Fibroblast of the aortic adventitia (primary cell): ENCODE results near the gene FSTL3. TPM values are rescaled to one million over a fixed set of nuclear protein-coding genes. Genes with fewer than 3 reads are reported as not detected.

Experiments used
- DNase-seq: peaks from one replicate; pipeline ENCODE4 v3.0.0-alpha.2; 2010; ENCODE audit warnings: low read depth
- H3K4me3 ChIP-seq: 2 replicates; pipeline ENCODE4 v1.5.1; 2011; ENCODE audit warnings: low read depth, mild to moderate bottlenecking, control low read depth, low read length, moderate library complexity
- CTCF ChIP-seq: IDR thresholded peaks from 2 replicates; pipeline ENCODE4 v1.5.1; 2011; ENCODE audit warnings: mild to moderate bottlenecking, low read length, control low read depth, inconsistent platforms; ENCODE audit not compliant: insufficient read depth
- total RNA-seq: library from RNA; depleted of rRNA; stranded (reverse); fragments of >200 nt; gene quantifications from 2 replicates; pipeline ENCODE4 v1.2.3, GENCODE V29; 2012; ENCODE audit warnings: low replicate concordance

FSTL3 gene
- total RNA-seq, 1 donor, result 14.8 TPM

- no peak for TF ChIP-seq CTCF
- no peak overlapping the region for H3K4me3 ChIP-seq
- DNase-seq, result no peak
These were observed 24.2 kb upstream of the FSTL3 start for GRCh38 chr19:651991-652390.

GRCh38 chr19:652467-653389 lies 23.5 kb upstream of the FSTL3 start:
- H3K4me3 ChIP-seq, result no peak overlapping the region
- DNase-seq, result no peak
- TF ChIP-seq CTCF, result no peak

GRCh38 chr19:653425-653824 lies 22.8 kb upstream of the FSTL3 start:
- TF ChIP-seq CTCF, result no peak
- no peak for DNase-seq
- H3K4me3 ChIP-seq, result no peak overlapping the region

GRCh38 chr19:655691-656090 lies 20.5 kb upstream of the FSTL3 start:
- H3K4me3 ChIP-seq, result no peak overlapping the region
- DNase-seq, result no peak
- TF ChIP-seq CTCF, result no peak

- no peak for DNase-seq
- no peak overlapping the region for H3K4me3 ChIP-seq
- no peak for TF ChIP-seq CTCF
These were observed 19.2 kb upstream of the FSTL3 start for GRCh38 chr19:656751-657559.

GRCh38 chr19:657611-658010 lies 18.6 kb upstream of the FSTL3 start:
- TF ChIP-seq CTCF, result no peak
- no peak for DNase-seq
- H3K4me3 ChIP-seq, result no peak overlapping the region
